ENCODE results near the gene CLGN.
A peak's percentile ranks its signal among the peaks of the same experiment; 100 is the strongest.
"Not testable (repeated sequence)": the region's sequence is repeated elsewhere in the genome, so short reads cannot be mapped to it uniquely, and the experiment has no call there.

CLGN gene, protein sequence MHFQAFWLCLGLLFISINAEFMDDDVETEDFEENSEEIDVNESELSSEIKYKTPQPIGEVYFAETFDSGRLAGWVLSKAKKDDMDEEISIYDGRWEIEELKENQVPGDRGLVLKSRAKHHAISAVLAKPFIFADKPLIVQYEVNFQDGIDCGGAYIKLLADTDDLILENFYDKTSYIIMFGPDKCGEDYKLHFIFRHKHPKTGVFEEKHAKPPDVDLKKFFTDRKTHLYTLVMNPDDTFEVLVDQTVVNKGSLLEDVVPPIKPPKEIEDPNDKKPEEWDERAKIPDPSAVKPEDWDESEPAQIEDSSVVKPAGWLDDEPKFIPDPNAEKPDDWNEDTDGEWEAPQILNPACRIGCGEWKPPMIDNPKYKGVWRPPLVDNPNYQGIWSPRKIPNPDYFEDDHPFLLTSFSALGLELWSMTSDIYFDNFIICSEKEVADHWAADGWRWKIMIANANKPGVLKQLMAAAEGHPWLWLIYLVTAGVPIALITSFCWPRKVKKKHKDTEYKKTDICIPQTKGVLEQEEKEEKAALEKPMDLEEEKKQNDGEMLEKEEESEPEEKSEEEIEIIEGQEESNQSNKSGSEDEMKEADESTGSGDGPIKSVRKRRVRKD

DNA sequence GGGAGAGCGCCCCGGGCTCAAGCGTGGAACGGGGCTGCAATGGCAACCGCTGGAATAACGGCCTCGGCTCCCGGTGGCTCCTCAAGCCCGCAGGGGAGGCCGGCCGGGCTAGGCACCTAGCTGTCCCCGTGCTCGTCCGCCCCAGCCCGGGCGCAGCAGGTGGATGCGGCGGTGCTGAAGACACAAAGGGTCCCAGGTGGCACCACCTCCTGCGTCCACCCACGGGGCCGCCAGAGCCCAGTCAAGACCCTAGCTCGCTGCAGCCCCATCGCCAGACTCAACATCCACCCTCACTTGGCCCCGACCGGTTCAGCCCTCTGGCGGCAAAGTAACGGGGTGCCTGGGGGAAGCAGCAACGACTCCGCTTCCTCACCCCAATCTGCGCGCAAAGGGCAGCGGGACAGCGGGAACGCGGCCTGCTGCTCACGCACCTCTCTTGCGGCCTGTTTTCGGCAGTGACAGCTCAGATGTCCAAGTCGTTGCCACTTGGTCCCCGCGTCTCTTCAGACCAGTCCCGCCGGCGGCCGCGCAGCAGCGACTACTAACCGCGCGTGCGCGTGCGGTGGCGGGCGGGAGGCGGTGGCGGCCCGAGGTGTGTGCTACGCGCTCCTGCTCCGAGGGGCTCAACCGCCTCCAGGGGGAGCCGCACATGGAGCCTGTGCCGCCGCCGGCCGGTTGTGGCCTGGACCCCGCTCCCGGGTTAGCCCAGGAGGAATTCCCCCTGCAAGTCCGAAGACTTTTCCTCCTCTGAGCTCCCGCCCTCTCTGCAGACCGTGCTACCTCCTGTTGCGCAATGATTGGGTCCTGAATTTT is at the start of gene CLGN:
Gene CLGN, minus strand, starts transcription at position 543 of the 813 bp plus-strand sequence. CDS start 14,570 bp downstream, outside the sequence.
- peak in 1 of 2 donors; percentile 21 for DNase-seq (ENCODE audit: extremely low read depth in 1 of 2, low read depth in 1 of 2)

DNA sequence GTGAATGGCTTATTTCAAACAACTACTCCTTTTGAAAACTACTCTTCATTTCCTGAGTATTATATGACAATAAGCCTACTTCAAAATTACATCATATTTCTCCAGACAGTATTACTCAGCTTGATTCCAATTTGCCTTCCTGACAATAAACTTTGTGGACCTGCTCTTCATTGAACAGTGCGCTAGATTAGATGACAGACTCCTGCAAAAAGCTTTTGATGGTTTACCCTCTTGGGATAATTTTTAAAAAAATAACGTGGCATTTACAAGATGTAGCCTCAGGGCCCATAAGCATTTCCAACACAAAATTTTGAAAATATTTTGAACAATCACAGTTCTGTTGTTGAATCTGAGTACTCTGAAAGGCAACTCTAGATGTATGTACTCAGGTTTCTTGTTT is 44.7 kb upstream of the CLGN start:
- DNase-seq (ENCODE audit: extremely low read depth in 1 of 2, low read depth in 1 of 2), result no peak

DNA sequence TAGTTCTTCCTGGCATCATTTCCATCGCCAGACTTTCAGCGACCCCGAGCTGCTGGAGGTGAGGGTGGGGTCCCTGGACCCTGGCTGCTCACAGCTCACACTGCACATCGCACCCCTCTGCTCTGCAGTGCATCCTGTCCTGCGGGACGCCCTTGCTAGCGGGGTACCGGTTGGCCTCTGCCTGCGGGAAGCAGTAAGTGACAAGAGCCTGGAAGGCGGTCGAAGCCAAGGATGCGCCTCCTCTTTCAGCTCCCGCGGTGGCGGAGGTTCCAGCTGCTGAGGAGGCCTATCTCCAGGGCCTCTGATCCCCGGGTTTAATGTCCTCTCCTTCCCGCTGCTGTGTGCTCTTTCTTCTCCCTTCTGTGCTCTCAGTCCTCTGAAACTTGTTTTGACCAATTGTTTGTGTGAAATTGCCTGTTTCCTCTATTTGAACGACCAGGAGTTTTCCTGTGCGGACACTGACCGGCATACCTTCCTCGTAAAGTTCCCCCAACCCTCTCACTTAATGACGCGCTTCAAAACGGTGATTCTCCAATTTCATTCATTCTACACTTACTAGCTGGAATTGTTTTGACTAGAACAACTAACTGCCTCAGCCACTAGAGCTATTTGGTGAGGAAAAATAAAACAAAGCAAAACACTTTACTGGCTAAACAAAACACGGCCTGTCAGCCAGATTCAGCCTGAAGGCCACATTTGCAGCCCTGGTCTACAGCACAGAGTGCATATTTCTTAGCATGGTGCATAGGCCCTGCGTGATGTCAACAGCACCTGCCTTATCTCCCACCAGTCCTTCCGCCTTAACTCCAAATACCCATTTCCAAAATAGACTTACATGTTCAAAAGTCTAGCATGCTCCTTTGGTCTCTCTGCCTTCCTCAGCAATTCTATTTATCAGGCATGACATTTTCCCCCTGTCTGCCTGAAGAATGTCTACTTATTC is 42.6 kb upstream of the CLGN start:
- no peak for DNase-seq (ENCODE audit: extremely low read depth in 1 of 2, low read depth in 1 of 2)

DNA sequence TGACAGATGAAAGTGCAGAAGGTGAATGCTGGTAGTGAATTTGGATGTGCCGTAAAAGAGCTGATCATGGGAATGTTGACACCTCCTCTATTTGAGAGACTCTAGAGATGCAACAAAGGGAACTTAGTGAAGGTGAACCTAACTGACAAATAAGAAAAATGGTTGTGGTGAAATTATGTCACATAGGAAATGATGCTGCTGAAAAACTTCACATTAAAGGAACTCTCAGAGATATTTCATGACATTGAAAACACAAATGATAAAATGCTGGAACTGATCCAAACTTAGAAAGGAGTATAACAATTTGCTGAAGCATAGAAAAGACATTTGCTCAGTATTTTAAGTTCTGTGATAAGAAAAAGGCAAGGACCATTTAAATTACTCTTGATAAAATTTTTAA is 38.7 kb upstream of the CLGN start:
- DNase-seq (ENCODE audit: extremely low read depth in 1 of 2, low read depth in 1 of 2), result no peak

DNA sequence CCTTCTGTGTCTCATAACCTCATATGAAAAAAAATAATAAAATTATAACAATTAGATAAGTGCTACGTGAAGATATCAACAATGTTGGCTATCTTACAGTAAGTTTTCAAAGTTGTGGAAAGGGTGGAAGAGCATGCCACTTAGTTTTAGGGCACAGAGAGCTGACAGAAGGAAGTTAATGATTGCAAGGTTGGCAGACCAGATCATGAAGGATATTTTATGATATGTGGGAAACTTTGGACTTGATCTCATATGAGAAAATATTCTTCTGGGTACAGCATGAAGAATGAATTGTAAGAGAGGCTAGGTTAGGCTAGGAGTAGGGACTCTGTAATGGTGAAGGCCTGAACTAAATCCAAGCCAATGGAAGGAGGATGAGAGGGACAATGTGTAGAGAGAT is 36.2 kb upstream of the CLGN start:
- no peak for DNase-seq (ENCODE audit: extremely low read depth in 1 of 2, low read depth in 1 of 2)

DNA sequence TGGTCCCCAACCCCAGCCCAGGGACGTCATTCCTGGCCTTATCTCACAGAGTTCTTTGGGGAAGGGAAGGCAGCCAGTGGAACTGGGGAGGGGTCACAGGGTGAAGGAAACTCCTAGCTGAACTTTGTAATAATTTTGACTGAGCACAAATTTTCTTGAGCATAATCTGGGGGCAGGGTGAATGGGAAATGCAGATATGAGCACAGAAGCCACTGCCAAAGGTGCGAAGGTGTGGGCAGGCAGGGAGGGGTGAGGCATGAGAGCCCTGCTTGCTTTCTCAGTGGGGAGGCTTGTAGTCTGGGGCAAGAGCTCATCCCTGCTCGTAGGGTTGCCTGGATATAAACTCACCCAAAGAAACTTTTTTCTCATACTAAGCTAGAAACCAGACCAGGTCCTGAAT is 35.7 kb upstream of the CLGN start:
- DNase-seq (ENCODE audit: extremely low read depth in 1 of 2, low read depth in 1 of 2), result no peak

DNA sequence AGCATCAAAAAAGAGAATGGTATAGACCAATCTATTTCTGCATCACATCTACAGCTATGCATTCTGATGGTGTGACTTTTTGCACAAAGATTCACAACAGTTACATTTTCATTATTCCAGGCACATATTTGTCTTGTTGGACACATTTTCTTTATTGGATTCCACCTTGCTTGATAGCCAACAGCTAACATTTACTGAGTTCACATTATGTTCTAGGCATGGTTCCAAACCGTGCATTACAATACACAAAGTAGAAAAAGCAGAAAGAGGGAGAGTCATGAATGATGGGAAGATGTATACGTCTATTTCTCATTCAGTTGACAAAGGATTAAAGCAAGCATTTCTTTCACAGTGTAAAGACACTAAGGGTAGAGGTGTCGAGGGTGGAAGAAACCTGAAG is 22.9 kb upstream of the CLGN start:
- DNase-seq (ENCODE audit: extremely low read depth in 1 of 2, low read depth in 1 of 2), result no peak

DNA sequence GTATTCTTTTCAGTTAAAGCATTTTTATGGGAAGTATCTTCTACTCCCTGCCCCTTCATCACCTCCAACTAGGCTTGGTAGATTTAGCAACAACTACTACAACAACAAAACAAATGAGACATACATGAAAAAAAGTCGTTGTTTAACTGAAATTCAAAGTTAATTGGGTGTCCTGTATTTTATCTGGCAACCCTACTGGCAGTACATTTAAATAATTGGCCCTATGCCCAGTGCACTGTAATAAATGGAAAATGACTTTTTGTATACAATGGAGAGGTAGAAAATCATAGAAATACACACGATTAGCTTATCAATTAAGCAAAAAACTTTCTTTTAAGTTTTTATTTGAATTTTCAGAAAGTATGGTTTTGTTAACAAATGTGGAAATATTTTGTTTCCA is 21.4 kb upstream of the CLGN start:
- no peak for DNase-seq (ENCODE audit: extremely low read depth in 1 of 2, low read depth in 1 of 2)

DNA sequence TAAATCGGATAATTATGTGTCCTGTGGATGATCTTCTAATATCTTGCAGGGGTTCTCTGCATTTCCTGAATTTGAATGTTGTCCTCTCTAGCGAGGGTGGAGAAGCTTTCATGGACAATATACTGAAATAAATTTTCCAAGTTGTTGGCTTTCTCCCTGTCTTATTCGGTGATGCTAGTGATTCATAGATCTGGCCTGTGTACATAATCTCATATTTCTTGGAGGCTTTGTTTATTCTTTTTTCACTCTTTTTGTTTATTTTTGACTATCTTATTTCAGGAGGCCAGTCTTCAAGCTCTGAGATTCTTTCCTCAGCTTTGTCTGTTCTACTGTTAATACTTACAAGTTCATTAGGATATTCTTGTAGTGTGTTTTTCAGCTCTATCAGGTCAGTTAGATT is 20.7 kb upstream of the CLGN start:
- no peak for DNase-seq (ENCODE audit: extremely low read depth in 1 of 2, low read depth in 1 of 2)

DNA sequence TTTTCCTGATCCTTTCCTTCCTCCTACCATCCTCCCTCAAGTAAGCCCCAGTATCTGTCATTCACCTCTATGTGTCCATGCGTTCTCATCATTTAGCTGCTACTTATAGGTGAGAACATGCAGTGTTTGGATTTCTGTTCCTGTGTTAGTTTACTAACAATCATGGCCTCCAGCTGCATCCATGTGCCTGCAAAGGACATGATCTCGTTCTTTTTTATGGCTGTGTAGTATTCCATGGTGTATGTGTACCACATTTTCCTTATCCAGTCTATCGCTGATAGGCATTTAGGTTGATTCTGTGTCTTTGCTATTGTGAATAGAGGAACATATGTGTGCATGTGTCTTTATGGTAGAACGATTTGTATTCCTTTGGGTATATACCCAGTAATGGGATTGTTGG is 16.9 kb upstream of the CLGN start:
- DNase-seq (ENCODE audit: extremely low read depth in 1 of 2, low read depth in 1 of 2), result not testable (repeated sequence)

DNA sequence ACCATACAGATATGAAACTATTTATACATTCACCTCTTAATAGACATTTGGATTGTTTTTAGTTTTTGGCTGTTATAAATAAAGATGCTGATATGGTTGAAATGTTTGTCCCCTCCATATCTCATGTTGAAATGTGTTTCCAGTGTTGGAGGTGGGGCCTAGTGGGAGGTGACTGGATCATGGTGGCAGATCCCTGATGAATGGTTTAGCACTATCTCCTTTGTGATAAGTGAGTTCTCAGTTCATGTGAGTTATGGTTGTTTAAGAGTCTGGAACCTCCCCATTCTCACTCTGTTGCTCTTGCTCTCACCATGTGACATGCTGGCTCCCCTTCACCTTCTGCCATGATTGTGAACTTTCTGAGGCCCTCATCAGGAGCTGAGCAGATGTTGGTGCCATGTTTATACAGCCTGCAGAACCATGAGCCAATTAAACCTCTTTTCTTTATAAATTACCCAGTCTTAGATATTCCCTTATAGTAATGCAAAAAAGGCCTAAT is 12.2 kb upstream of the CLGN start:
- DNase-seq (ENCODE audit: extremely low read depth in 1 of 2, low read depth in 1 of 2), result no peak

DNA sequence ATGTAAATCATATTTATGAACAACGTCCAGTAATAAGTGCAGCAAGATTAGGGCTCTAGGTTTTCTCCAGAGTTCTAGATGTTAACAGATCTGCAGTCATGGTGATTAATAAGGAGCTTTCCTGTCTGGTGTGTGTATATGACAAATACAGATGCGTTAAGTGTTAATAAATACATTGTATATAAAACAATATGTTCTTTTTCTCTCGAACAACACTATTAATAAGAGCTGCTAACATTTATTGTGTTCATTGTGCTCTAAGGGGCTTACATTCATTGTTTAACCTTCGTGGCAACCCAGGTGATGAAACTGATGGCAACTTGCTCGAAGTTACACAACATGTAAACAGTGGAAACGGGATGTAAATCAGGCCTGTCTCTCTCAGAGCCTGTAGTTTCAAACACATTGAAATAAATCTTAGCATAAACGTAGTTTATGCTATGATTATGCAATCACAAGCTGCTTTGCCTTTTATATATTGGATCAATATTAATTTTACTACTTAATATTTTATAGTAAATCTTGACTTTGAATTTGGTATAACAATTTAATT is 547 bp upstream of the CLGN start:
- DNase-seq (ENCODE audit: extremely low read depth in 1 of 2, low read depth in 1 of 2), result no peak

DNA sequence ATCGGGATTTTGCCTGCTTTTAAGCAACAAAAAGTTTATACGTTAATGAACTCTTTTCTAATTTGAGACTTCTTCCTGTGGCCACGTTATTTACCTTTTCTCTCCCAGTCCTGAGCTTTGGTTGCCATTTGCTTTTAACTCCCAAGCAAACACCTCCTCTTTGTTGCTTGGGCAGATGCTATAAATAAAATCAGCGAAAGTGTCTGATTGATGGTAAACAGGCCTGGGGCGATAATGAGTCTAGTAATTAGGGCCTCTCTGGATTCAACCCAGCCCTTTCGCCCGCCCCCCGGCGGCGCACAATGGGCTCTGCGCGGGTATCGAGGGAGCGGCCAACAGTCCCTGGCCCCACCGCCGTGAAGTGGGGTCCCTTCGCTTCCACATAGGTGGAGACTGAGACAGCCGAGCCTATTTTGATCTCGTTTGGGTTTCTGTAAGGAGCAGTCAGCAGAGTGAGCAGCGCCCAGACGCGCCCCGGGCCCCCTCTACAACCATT is 790 bp downstream of the CLGN start:
- no peak for DNase-seq (ENCODE audit: extremely low read depth in 1 of 2, low read depth in 1 of 2)

DNA sequence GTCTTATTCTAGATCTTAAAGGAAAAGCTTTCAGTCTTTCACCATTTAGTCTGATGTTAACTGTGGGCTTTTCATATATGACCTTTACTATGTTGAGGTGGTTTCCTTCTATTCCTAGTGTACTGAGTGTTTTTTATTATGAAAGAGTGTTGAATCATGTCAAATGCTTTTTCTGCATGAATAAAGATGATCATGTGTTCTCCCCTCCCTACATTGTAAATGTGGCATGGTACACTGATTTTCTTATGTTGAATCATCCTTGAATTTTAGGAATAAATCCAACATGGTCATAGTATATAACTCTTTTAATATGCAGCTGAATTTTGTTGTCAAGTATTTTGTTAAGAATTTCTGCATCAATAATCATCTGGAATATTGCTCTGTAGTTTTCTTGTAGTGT is 4.3 kb downstream of the CLGN start:
- no peak for DNase-seq (ENCODE audit: extremely low read depth in 1 of 2, low read depth in 1 of 2)

DNA sequence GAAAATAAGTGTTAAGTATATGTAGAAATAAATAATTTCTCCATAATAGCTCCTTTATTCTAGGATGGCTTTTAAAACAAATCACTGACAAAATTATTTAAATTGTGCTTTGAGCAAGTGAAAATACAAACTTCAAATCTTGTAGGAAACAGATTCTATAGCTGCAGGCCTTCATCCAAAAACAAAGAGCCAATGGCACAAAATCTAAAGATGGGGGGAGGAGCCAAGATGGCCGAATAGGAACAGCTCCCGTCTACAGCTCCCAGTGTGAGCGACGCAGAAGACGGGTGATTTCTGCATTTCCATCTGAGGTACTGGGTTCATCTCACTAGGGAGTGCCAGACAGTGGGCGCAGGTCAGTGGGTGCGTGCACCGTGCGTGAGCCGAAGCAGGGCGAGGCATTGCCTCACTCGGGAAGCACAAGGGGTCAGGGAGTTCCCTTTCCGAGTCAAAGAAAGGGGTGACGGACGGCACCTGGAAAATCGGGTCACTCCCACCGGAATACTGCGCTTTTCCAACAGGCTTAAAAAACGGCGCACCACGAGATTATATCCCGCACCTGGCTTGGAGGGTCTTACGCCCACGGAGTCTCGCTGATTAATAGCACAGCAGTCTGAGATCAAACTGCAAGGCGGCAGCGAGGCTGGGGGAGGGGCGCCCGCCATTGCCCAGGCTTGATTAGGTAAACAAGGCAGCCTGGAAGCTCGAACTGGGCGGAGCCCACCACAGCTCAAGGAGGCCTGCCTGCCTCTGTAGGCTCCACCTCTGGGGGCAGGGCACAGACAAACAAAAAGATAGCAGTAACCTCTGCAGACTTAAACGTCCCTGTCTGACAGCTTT is 14.1 kb downstream of the CLGN start:
- DNase-seq (ENCODE audit: extremely low read depth in 1 of 2, low read depth in 1 of 2), result not testable (repeated sequence)

DNA sequence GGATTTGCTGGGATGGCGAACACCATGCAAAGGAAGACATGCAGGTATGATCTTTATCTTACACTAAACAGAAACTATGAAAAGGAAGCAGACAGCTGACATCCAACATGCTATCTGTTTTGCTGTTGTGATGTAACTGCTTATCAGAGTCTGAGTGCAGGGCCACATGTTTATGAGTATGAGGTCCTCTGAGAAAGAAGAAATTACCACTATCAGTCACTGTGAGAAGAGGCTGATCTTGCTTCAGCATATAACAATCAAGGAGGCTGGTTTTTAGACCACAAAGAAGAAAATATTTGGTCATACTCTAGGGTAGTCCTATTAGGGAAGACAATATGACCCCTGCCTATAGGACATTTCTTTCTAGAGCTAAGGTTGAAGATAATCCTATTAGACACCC is 18.5 kb downstream of the CLGN start:
- DNase-seq (ENCODE audit: extremely low read depth in 1 of 2, low read depth in 1 of 2), result no peak

DNA sequence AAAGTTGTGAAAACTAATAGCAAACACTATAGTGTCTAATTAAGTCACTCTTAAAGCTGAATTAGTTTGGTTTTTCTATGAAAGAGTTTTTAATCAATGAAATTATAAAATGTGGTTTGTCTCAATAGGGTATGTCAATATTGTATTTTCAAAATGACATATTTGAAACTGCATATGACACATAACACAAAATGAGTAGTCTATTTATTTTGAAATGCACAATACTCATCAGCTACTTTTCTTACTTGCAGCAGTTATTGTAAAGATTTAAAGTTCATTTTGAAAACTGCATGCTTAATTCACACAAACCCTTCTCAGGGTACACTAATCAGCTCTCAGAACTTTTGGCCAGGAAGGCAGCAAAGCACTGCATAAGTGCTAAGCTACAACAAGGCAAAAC is 21.2 kb downstream of the CLGN start:
- no peak for DNase-seq (ENCODE audit: extremely low read depth in 1 of 2, low read depth in 1 of 2)

DNA sequence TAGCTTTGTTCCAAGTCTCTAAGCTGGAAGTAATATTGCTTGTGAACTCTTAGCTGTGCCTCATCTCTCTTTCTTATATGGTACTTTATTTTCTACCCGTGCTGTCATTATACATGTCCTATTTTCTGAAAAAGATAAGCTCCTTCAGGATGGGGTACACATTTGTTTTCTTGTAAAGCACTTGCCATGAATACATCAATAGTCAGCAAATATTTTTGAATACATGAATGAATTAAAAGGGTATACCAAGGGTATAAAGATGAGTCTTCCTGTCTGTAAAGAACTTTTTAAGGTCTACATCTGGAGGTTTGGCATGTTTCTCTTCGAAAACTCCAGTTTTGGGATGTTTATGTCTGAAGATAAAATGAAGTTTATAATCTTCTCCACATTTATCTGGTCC is 27.3 kb downstream of the CLGN start:
- DNase-seq (ENCODE audit: extremely low read depth in 1 of 2, low read depth in 1 of 2), result no peak

DNA sequence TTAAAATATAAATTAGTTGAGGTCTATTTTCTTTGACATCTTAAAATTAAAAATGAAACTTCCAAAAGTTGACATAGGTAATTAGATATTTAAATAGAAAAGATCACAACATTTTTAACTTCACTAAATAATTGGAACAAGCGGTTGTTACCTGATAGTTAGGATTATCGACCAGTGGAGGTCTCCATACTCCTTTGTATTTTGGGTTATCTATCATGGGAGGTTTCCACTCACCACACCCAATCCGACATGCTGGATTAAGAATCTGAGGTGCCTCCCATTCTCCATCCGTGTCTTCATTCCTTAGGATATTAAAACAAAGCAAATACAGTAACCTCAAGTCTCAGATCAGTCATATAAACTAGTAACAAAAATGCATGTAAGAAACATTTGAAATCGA is 31.8 kb downstream of the CLGN start:
- no peak for DNase-seq (ENCODE audit: extremely low read depth in 1 of 2, low read depth in 1 of 2)

Data from activated CD8-positive, alpha-beta memory T cell treated with anti-CD3 and anti-CD28 coated beads for 1 hour (primary cell).